ENCODE measurements around the gene ZNF367. TPM values are rescaled to one million over a fixed set of nuclear protein-coding genes. Genes with fewer than 3 reads are reported as not detected.

Gene ZNF367
- total RNA-seq: 4.3 TPM
- long read RNA-seq, transcript ZNF367-201 (5 exons, 3,646 nt): major isoform, 13 of 15 reads
- long read RNA-seq, partial matches to known transcripts: 0 of 15 reads
- long read RNA-seq, other reads (novel, unspliced or antisense): 2 of 15 reads

DNA sequence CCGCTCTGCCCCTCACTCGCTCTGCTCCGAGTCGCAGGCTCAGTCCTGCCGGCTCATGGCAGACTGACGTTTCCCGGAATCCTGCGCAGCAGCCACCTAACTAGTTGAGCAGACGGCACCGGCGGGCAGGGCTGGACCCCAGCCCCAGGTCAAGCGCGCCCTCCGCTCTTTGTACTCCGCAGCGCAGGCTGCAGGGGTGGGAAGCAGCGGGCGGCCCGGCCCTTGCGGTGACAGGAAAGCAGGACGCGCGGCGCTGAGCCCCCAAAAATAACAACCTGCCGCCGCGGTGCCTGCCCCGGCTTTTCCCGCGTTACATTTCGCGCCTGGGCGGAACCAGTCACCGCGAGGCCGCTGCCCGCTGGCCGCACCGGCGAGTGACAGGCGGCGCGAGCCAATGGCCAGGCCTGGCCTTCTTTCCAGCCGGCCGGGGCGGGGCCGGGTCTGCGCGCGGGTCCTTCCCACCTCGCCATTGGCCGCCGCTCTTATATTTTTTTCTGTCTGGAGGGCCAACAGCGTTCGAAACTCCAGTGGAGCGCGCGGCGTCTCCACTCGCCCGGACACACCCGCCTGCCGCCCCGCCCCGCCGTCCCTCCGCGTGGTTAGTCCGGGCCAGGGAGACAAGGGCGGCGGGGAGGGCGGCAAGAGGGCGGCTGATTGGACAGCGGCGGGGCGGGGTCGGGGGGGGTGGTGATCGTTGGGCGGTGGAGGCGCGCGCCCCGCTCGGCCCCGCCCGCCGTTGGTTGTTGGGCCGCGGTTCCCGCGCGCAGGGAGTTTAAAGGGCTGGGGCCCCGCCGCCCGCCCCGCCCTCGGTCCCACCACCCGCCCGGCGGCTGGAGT, at the start of gene ZNF367:
Gene ZNF367 (minus strand): TSS at position 288 of the 837 bp plus-strand sequence. CDS start 338 bp downstream, outside the sequence.
- DNase-seq (peak; percentile 99), ATAC-seq (ENCODE audit: poor library complexity) (peak; percentile 86)
- intact Hi-C loops (cut with DNase I): loop anchor here (2.0 to 5.0 kb wide), 2 partner anchors 32 to 36 kb away; partner anchors contain the start of genes HABP4 and SLC35D2

- intact Hi-C loops (cut with DNase I): no loop called here
- DNase-seq: no peak
- peak; percentile 34 for ATAC-seq (ENCODE audit: poor library complexity)
Observed at GRCh38 chr9:96467784-96468183, 49.6 kb upstream of the ZNF367 start.

DNA sequence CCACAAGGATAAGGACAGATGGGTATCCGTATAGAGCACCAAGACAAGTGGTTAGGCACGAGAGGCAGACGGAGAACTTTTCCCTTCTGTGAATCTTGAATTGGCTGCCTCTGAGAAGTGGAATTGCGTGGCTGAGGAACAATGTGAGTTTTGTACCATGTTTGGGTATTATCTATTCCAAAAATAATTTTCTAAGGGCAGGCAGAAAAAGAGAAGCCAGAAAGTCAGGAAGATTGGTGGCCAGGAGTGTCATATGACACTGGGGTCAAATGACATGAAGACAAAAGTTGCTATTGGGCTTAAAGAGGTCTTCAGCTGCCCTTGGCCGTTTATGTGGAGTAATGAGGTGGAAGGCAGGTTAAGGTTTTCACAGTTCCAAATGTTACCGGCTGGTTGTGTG, 46.3 kb upstream of the ZNF367 start:
- ATAC-seq (ENCODE audit: poor library complexity) (no peak), DNase-seq (no peak)
- intact Hi-C loops (cut with DNase I): no loop called here

DNA sequence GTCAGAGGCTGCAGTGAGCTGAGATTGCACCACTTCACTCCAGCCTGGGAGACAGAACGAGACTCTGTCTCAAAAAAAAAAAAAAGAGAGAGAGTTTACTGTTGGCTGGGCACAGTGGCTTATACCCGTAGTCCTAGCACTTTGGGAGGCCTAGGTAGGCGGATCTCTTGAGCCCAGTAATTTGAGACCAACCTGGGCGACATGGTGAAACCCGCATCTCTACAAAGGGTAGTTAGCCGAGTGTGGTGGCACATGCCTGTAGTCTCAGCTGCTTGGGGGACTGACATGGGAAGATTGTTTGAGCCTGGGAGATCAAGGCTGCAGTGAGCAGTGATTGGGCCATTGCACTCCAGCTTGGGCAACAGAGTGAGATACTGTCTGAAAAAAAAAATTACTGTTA, 44.4 kb upstream of the ZNF367 start:
- ATAC-seq (ENCODE audit: poor library complexity): no peak
- intact Hi-C loops (cut with DNase I): no loop called here
- DNase-seq: no peak

- ATAC-seq (ENCODE audit: poor library complexity) (no peak), DNase-seq (no peak)
- intact Hi-C loops (cut with DNase I): no loop called here
Observed at GRCh38 chr9:96461336-96461735, 43.2 kb upstream of the ZNF367 start.

DNA sequence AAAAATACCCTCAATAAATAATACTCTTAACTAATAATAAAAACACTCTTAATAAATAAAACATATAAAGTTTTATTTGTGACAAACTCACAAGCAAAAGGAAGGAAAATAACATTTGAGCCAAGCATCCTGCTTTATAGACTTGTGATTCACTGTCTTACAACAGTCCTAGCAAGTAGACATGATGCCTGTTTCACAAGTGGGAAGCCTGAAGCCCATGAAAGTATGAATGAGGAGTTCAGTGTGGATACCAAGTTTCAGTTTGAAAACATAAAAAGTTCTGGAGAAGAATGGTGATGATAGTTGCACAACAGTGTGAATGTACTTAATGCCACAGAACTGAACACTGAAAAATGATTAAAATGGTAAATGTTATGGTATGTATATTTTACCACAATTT, 42.7 kb upstream of the ZNF367 start:
- no peak for DNase-seq
- ATAC-seq (ENCODE audit: poor library complexity): no peak
- intact Hi-C loops (cut with DNase I): no loop called here

DNA sequence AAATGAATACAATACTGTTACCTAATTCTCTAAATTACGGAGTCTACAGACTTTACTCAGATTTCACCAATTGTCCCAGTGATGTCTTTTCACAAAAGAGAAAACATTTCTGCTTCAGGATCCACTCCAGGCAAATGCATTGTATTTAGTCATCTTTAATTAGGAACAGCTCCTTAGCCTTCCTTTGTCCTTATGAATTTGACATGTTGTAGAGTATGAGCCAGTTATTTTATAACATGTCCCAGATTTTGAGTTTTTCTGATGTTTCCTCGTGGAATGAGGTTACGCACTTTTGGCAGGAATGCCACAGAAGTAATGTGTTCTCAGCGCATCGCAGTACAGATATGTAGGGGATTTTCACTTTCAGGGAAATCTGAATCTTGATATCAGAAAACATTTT, 42.3 kb upstream of the ZNF367 start:
- intact Hi-C loops (cut with DNase I): no loop called here
- DNase-seq (no peak), ATAC-seq (ENCODE audit: poor library complexity) (no peak)

DNA sequence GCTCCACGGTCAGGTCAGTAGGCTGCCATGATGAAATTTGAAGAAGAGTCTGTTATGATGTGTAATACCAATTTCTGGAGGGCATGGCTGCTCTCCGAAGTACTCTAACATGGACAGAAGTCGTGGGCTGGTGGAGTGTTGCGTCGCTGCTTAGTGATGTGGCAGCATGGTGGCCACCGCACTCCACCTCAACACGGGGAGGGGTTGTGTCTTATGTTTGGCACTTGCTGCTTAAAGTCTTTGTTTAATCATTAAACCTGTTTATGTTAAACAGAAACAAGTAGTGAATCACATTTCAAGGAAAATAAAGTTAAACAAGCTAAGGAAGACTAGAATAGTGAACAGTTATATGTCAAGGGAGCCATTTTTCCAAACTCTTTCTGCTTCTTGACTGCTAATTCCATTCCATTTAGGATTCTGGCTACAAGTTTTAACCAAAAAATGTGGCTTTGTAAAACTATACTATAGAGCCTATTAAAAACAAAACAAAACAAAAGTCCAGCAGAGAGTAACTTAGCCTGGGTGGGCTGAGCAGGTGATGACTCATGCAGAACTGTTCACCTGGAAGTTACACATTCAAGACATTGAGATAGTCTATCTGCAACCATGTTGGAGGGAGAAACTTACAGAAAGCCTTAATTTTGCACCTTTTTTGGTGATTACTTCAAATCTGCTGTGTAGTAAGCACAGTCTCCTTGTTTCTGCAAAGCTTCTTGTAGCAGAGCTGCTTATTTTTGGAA, 41.3 kb upstream of the ZNF367 start:
- intact Hi-C loops (cut with DNase I): loop anchor here (10.0 kb wide), 2 partner anchors 105 to 195 kb away; partner anchors contain the start of gene PRXL2C
- ATAC-seq (ENCODE audit: poor library complexity) (no peak), DNase-seq (no peak)

DNA sequence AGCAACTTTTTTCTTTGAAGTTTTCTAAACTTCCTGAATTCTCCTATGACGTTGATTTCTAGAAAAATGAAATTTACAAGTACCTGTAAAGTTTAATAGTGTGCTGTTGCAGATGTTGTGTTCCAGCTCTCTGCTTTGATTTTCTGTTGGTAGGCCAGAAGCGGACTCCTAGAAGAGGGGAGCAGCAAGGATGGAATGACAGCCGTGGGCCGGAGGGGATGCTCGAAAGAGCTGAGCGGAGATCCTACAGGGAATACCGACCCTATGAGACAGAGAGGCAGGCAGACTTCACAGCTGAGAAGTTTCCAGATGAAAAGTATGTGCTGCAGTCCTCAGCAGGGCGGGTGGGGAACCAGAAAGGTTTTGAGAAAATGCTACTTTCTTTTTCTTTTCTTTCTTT, 40.1 kb upstream of the ZNF367 start:
- DNase-seq: no peak
- no peak for ATAC-seq (ENCODE audit: poor library complexity)
- intact Hi-C loops (cut with DNase I): loop anchor here (10.0 kb wide), 2 partner anchors 107 to 197 kb away; partner anchors contain the start of gene PRXL2C

DNA sequence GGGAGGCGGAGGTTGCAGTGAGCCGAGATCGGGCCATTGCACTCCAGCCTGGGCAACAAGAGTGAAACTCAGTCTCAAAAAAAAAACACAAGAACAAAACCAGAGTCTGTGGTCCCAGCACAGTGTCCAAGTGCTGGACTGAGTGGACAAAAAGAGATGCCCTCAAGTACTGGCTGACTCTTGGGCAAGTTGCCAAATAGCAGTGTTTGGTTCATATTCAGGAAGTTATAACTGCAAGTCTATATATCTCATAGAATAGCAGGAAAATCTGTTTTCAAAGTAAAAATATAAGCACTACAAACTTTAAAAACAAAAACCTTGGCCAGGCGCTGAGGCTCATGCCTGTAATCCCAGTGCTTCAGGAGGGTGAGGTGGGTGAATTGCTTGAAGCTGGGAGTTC, 39.1 kb upstream of the ZNF367 start:
- intact Hi-C loops (cut with DNase I): loop anchor here (10.0 kb wide), 2 partner anchors 108 to 198 kb away; partner anchors contain the start of gene PRXL2C
- ATAC-seq (ENCODE audit: poor library complexity): no peak
- DNase-seq: no peak

- intact Hi-C loops (cut with DNase I): loop anchor here (10.0 kb wide), 2 partner anchors 111 to 201 kb away; partner anchors contain the start of gene PRXL2C
Observed at GRCh38 chr9:96453625-96454024, 35.5 kb upstream of the ZNF367 start.

GRCh38 chr9:96450613-96451528, 32.7 kb upstream of the ZNF367 start:
- DNase-seq (no peak), ATAC-seq (ENCODE audit: poor library complexity) (no peak)
- intact Hi-C loops (cut with DNase I): loop anchor here (2.0 to 10.0 kb wide), 3 partner anchors 32 to 204 kb away; partner anchors contain the start of genes PRXL2C and ZNF367

More at GRCh38 chr9:96453625-96454024, 35.5 kb upstream of the ZNF367 start:
- ATAC-seq (ENCODE audit: poor library complexity) (no peak), DNase-seq (no peak)

- intact Hi-C loops (cut with DNase I): loop anchor here (2.0 to 10.0 kb wide), 3 partner anchors 31 to 205 kb away; partner anchors contain the start of genes PRXL2C and ZNF367
- DNase-seq (peak; percentile 99), ATAC-seq (ENCODE audit: poor library complexity) (peak; percentile 99)
Observed at GRCh38 chr9:96449845-96450612, 31.9 kb upstream of the ZNF367 start, which contains the start of gene HABP4. HABP4 (plus strand) TSS chr9:96450169; CDS start chr9:96450280, 111 bp downstream.

DNA sequence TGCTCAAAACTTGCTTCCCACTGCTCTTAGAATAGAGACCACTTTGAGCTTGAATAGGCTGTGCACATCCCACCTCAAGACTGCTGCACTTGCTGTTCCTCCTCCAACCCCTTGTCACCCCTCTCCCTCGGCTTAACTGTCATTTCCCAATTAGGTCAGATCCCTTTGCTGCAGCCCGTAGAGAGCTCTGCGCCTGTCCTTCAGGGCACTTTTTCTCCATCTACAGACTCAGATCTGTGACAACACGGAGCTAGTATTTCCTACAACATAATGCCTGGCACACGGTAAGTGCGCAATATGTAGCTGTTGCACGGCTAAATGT, 31.3 kb upstream of the ZNF367 start:
- peak; percentile 44 for ATAC-seq (ENCODE audit: poor library complexity)
- intact Hi-C loops (cut with DNase I): no loop called here

GRCh38 chr9:96448546-96449170, 30.5 kb upstream of the ZNF367 start:
- no peak for DNase-seq
- ATAC-seq (ENCODE audit: poor library complexity): no peak
- intact Hi-C loops (cut with DNase I): no loop called here

More for the DNA sequence above, 31.3 kb upstream of the ZNF367 start:
- no peak for DNase-seq

GRCh38 chr9:96447406-96447805, 29.2 kb upstream of the ZNF367 start:
- no peak for DNase-seq
- no peak for ATAC-seq (ENCODE audit: poor library complexity)
- intact Hi-C loops (cut with DNase I): no loop called here

GRCh38 chr9:96442491-96442890, 24.3 kb upstream of the ZNF367 start:
- intact Hi-C loops (cut with DNase I): no loop called here
- ATAC-seq (ENCODE audit: poor library complexity) (no peak), DNase-seq (no peak)
